GM12878 (cell line): ENCODE results near the gene CHEK1. TPM values are rescaled to one million over a fixed set of nuclear protein-coding genes. Genes with fewer than 3 reads are reported as not detected.

Experiments used
- ATAC-seq: fragments of 200-7000 bp; cut with Tn5 transposase; 3 replicates; pipeline ENCODE4 v1.9.1; 2020; ENCODE audit warnings: mild to moderate bottlenecking, moderate library complexity
- BruUV-seq: library from RNA; stranded (reverse); fragments of 400-500 nt; replicated peaks from 2 replicates; lab custom pipeline; 2021; lab: Mats Ljungman, UMichigan
- CTCF ChIA-PET: fragments of 300-600 bp; sonication (Branson Sonifier 250); formaldehyde crosslinking; extraction: SDS; loops from one replicate; lab custom pipeline; 2021; ENCODE audit warnings: inconsistent platforms; lab: Yijun Ruan, JAX
- POLR2A ChIA-PET: fragments of 350-600 bp; formaldehyde crosslinking; extraction: SDS; loops from one replicate; lab custom pipeline; 2021; ENCODE audit warnings: inconsistent platforms; lab: Charles Lee
- RAD21 ChIA-PET: fragments of 300-600 bp; sonication (Branson Sonifier 250); formaldehyde crosslinking; loops from one replicate; lab custom pipeline; 2023; ENCODE audit warnings: antibody characterized with exemption; ENCODE audit not compliant: unreplicated experiment; lab: Charles Lee
- SMC1A ChIA-PET: fragments of 300-600 bp; sonication (Branson Sonifier 250); formaldehyde crosslinking; loops from one replicate; lab custom pipeline; 2023; ENCODE audit not compliant: unreplicated experiment, uncharacterized antibody; lab: Charles Lee
- DNase-seq: peaks from one replicate; pipeline ENCODE4 v3.0.0-alpha.2; 2011; ENCODE audit warnings: low read depth, low spot score
- FAIRE-seq: peaks from 3 replicates; lab custom pipeline; 2011; peaks lifted over from hg19 to GRCh38; lab: Jason Lieb, UNC
- H2AFZ ChIP-seq: 2 replicates; pipeline ENCODE4 v1.6.0; 2011; ENCODE audit warnings: low read depth, low read length, control low read depth; ENCODE audit not compliant: control insufficient read depth
- H3K27ac ChIP-seq: 2 replicates; pipeline ENCODE4 v1.5.1; 2011; ENCODE audit warnings: control low read depth; ENCODE audit not compliant: control insufficient read depth, insufficient read depth
- H3K27me3 ChIP-seq, 2 experiments: replicated peaks in 1 of 2; 2 replicates each; pipeline versions ENCODE4 v1.6.0 to v1.6.1; 2011; ENCODE audit warnings: low read length in 1 of 2; ENCODE audit not compliant: control insufficient read depth in 2 of 2, insufficient read depth in 2 of 2
- H3K36me3 ChIP-seq, 2 experiments: 2 replicates each; pipeline ENCODE4 v1.5.1; 2011; ENCODE audit warnings: low read length in 1 of 2; ENCODE audit not compliant: control insufficient read depth in 2 of 2, insufficient read depth in 2 of 2
- H3K4me1 ChIP-seq: 2 replicates; pipeline ENCODE4 v1.6.1; 2011; ENCODE audit warnings: mild to moderate bottlenecking, low read length, moderate library complexity, mixed read lengths; ENCODE audit not compliant: control insufficient read depth, insufficient read depth
- H3K4me2 ChIP-seq: 2 replicates; pipeline ENCODE4 v1.6.0; 2011; ENCODE audit warnings: control low read depth; ENCODE audit not compliant: control insufficient read depth, insufficient read depth
- H3K4me3 ChIP-seq: fragments of 200-600 bp; sonication (generic); 2 replicates; pipeline ENCODE4 v1.5.1; 2016
- H3K79me2 ChIP-seq: 2 replicates; pipeline ENCODE4 v1.6.0; 2011; ENCODE audit warnings: low read length; ENCODE audit not compliant: control insufficient read depth, insufficient read depth
- H3K9ac ChIP-seq: 2 replicates; pipeline ENCODE4 v1.8.0; 2011; ENCODE audit warnings: low read length, control low read depth, mixed read lengths; ENCODE audit not compliant: control insufficient read depth, insufficient read depth
- H3K9me3 ChIP-seq: replicated peaks from 3 replicates; pipeline ENCODE4 v1.5.1; 2011; ENCODE audit warnings: mild to moderate bottlenecking, low read length; ENCODE audit not compliant: control insufficient read depth, insufficient read depth
- H4K20me1 ChIP-seq: 2 replicates; pipeline ENCODE4 v1.6.0; 2011; ENCODE audit not compliant: control insufficient read depth, insufficient read depth
- CBX3 ChIP-seq: fragments of 200-600 bp; sonication (generic); IDR thresholded peaks from 2 replicates; pipeline ENCODE4 v1.6.1; 2016; ENCODE audit warnings: low read depth, borderline replicate concordance
- CREM ChIP-seq: IDR thresholded peaks from 2 replicates; pipeline ENCODE4 v1.6.1; 2014; ENCODE audit warnings: antibody characterized with exemption, low read depth
- RBBP5 ChIP-seq: fragments of 200-600 bp; sonication (generic); conservative IDR thresholded peaks from 2 replicates; pipeline ENCODE4 v1.6.1; 2016
- SIN3A ChIP-seq: IDR thresholded peaks from 2 replicates; pipeline ENCODE4 v1.6.1; 2012; ENCODE audit warnings: low read depth, low read length, improper control_type of control experiment
- ZBTB4 ChIP-seq: fragments of 450-650 bp; formaldehyde crosslinking; IDR thresholded peaks from 2 replicates; pipeline ENCODE4 v1.4.0; 2022; ENCODE audit warnings: mild to moderate bottlenecking, moderate library complexity
- ZNF592 ChIP-seq: fragments of 450-650 bp; IDR thresholded peaks from 2 replicates; pipeline ENCODE4 v1.6.1; 2017; ENCODE audit warnings: mild to moderate bottlenecking, moderate library complexity
- WGBS: methylation state at CpG from one replicate; pipeline ENCODE4 v1.1.6; 2016; ENCODE audit warnings: low lambda C conversion rate; ENCODE audit not compliant: insufficient replicate concordance, insufficient coverage; ENCODE audit errors: missing lambda C conversion rate; 5-methylcytosine and 5-hydroxymethylcytosine counted together
- in situ Hi-C: fragments of 300-500 bp; cut with MboI; formaldehyde crosslinking; loops from 9 replicates; pipeline ENCODE4 v1.14.3; 2018; ENCODE audit warnings: mixed read lengths
- intact Hi-C: fragments of 100-400 bp; cut with micrococcal nuclease; formaldehyde crosslinking; loops from one replicate; pipeline ENCODE4 v1.14.2; 2022; ENCODE audit not compliant: unreplicated experiment
- polyA plus RNA-seq, 11 experiments: library from polyadenylated mRNA; depleted of rRNA in 4 of 11; unstranded in 6 of 11; stranded (reverse) in 5 of 11; fragments of >200 nt; fragmentation: Nextera tagmentation in 4 of 11; fragmentation: Illumina TruSeq in 1 of 11; extraction: Ambion mirVana in 4 of 11; extraction: Trizol in 1 of 11; gene quantifications; 1 replicate in 1 of 11; 2 replicates in 10 of 11; pipeline versions ENCODE4 v1.2.1 to v1.2.3, GENCODE V29; 2011 to 2016; ENCODE audit warnings: inconsistent platforms in 2 of 11, missing spikeins in 2 of 11, low read depth in 1 of 11
- total RNA-seq, 4 experiments: library from RNA; depleted of rRNA in 3 of 4; stranded (reverse); fragments of >200 nt in 3 of 4; fragmentation: Illumina TruSeq in 1 of 4; extraction: Trizol in 1 of 4; gene quantifications; 2 replicates each; pipeline versions ENCODE4 v1.2.1 to v1.2.3, GENCODE V29; 2013 to 2021

The CHEK1 gene
- total and polyA plus RNA-seq, 10 of the 15 experiments (the other 5 are each of a cell fraction or from before 2014, with no cell fraction given) = 42.1 to 72.9 (median 65.6) TPM

- no peak for TF ChIP-seq CREM
Measured at GRCh38 chr11:125662689-125663088, 37.7 kb downstream of the CHEK1 start (continued).

GRCh38 chr11:125663910-125664309 lies 38.9 kb downstream of the CHEK1 start:
- Histone ChIP-seq H3K4me3 (no peak overlapping the region), H3K9me3 (no peaks in the 10 kb centered on the region; the same call in 2 of the 3 replicates), H3K9ac (no peak overlapping the region), H4K20me1 (no peaks in the 10 kb centered on the region), H3K4me1 (no peaks in the 10 kb centered on the region), H3K79me2 (no peaks in the 10 kb centered on the region), H3K4me2 (no peak overlapping the region), H3K27me3 (no peaks in the 10 kb centered on the region), H3K27ac (no peak overlapping the region), H2AFZ (no peak overlapping the region), H3K36me3 (peaks cover 0 to 5% of the 10 kb centered on the region in 2 experiments; a peak in 3 of 4 replicates)
- ChIA-PET RAD21 (no interaction called here), POLR2A (no interaction called here), SMC1A (no interaction called here), CTCF (no interaction called here)
- BruUV-seq = no TSS peak
- FAIRE-seq = no peak
- no peak for TF ChIP-seq RBBP5
- TF ChIP-seq ZBTB4 (CRISPR knock-in tag) = no peak
- no peak for TF ChIP-seq SIN3A
- no peak for TF ChIP-seq ZNF592
- TF ChIP-seq CBX3 = no peak
- DNase-seq = no peak
- 96% methylated on average over 2 of the region's 3 CpGs for WGBS
- in situ Hi-C loops (no loop called here), intact Hi-C loops (no loop called here)
- ATAC-seq = no peak
